MM.1S (cell line): Measurements from ENCODE around the gene HSPB1.

ENCODE experiments used
- DNase-seq: peaks from one replicate; pipeline ENCODE4 v3.0.0-alpha.2; 2015
- H2AFZ ChIP-seq: fragments of 300-600 bp; sonication (generic); 2 replicates; pipeline ENCODE4 v1.6.0; 2016; ENCODE audit warnings: antibody characterized with exemption, low read length
- H3F3A ChIP-seq: fragments of 300-600 bp; sonication (generic); 2 replicates; pipeline ENCODE4 v1.6.1; 2016; ENCODE audit warnings: mild to moderate bottlenecking, antibody characterized with exemption, low read length, moderate library complexity, mixed read lengths; ENCODE audit not compliant: insufficient read depth
- H3K27ac ChIP-seq: fragments of 300-600 bp; sonication (generic); 2 replicates; pipeline ENCODE4 v1.5.1; 2016; ENCODE audit warnings: mild to moderate bottlenecking, low read length
- H3K27me3 ChIP-seq: fragments of 300-600 bp; sonication (generic); replicated peaks from 2 replicates; pipeline ENCODE4 v1.6.0; 2016; ENCODE audit warnings: low read length; ENCODE audit not compliant: insufficient read depth
- H3K36me3 ChIP-seq: fragments of 300-600 bp; sonication (generic); replicated peaks from 2 replicates; pipeline ENCODE4 v1.6.1; 2016; ENCODE audit warnings: mild to moderate bottlenecking, low read length, mixed read lengths; ENCODE audit not compliant: insufficient read depth
- H3K4me1 ChIP-seq: fragments of 300-600 bp; sonication (generic); 2 replicates; pipeline ENCODE4 v1.6.1; 2016; ENCODE audit warnings: low read length, mixed read lengths
- H3K4me2 ChIP-seq: fragments of 300-600 bp; sonication (generic); 2 replicates; pipeline ENCODE4 v1.6.0; 2016; ENCODE audit warnings: low read depth, low read length
- H3K4me3 ChIP-seq: fragments of 300-600 bp; sonication (generic); 2 replicates; pipeline ENCODE4 v1.5.1; 2016; ENCODE audit warnings: low read length, mixed read lengths
- H3K79me2 ChIP-seq: fragments of 300-600 bp; sonication (generic); 2 replicates; pipeline ENCODE4 v1.6.1; 2016; ENCODE audit warnings: mixed run types, low read length, mixed read lengths
- H3K9ac ChIP-seq: fragments of 300-600 bp; sonication (generic); 2 replicates; pipeline ENCODE4 v1.6.1; 2016; ENCODE audit warnings: low read length, mixed read lengths
- H3K9me2 ChIP-seq: fragments of 300-600 bp; sonication (generic); replicated peaks from 2 replicates; pipeline ENCODE4 v1.6.1; 2016; ENCODE audit warnings: mild to moderate bottlenecking, low read length, mixed read lengths; ENCODE audit not compliant: insufficient read depth
- H3K9me3 ChIP-seq: fragments of 300-600 bp; sonication (generic); replicated peaks from 2 replicates; pipeline ENCODE4 v1.6.1; 2016; ENCODE audit warnings: mild to moderate bottlenecking, low read length, mixed read lengths; ENCODE audit not compliant: insufficient read depth
- H4K20me1 ChIP-seq: fragments of 300-600 bp; sonication (generic); 2 replicates; pipeline ENCODE4 v1.6.1; 2016; ENCODE audit warnings: mild to moderate bottlenecking, low read length, moderate library complexity, mixed read lengths; ENCODE audit not compliant: insufficient read depth
- CTCF ChIP-seq: fragments of 300-600 bp; sonication (generic); IDR thresholded peaks from 2 replicates; pipeline ENCODE4 v1.5.1; 2016; ENCODE audit warnings: antibody characterized with exemption, low read length, mixed read lengths
- EZH2 ChIP-seq: fragments of 300-600 bp; sonication (generic); optimal IDR thresholded peaks from 2 replicates; pipeline ENCODE3; 2017; ENCODE audit warnings: low read depth, mild to moderate bottlenecking, antibody characterized with exemption, low read length, mixed read lengths
- EZH2phosphoT487 ChIP-seq: fragments of 300-600 bp; sonication (generic); IDR thresholded peaks from 2 replicates; pipeline ENCODE4 v1.6.1; 2018; ENCODE audit warnings: antibody characterized with exemption, low read length

HSPB1 gene

GRCh38 chr7:76273503-76273902 is 29.0 kb upstream of the HSPB1 start:
- H3K9ac ChIP-seq, result no peak overlapping the region
- peak overlapping the region; percentile 70 for H3K4me2 ChIP-seq
- no peaks in the 10 kb centered on the region for H3F3A ChIP-seq
- no peak for DNase-seq
- H3K27me3 ChIP-seq, result peaks cover 24% of the 10 kb centered on the region
- no peaks in the 10 kb centered on the region for H3K79me2 ChIP-seq
- peak overlapping the region; percentile 50; the same call in 1 of the 2 replicates for H2AFZ ChIP-seq
- no peaks in the 10 kb centered on the region for H3K36me3 ChIP-seq
- peaks cover 8% of the 10 kb centered on the region; the same call in 1 of the 2 replicates for H3K4me1 ChIP-seq
- no peaks in the 10 kb centered on the region for H3K9me3 ChIP-seq
- no peaks in the 10 kb centered on the region for H4K20me1 ChIP-seq
- H3K27ac ChIP-seq, result no peak overlapping the region
- peak overlapping the region; percentile 45; the same call in 1 of the 2 replicates for H3K4me3 ChIP-seq
- TF ChIP-seq CTCF, result no peak
- no peak for TF ChIP-seq EZH2
- no peak for TF ChIP-seq EZH2phosphoT487
- H3K9me2 ChIP-seq, result no peaks in the 10 kb centered on the region

GRCh38 chr7:76278540-76278939 is 23.9 kb upstream of the HSPB1 start:
- H3K4me3 ChIP-seq, result no peak overlapping the region
- H3K79me2 ChIP-seq, result no peaks in the 10 kb centered on the region
- no peaks in the 10 kb centered on the region for H3K36me3 ChIP-seq
- H3K4me1 ChIP-seq, result peaks cover 2% of the 10 kb centered on the region; the same call in 1 of the 2 replicates
- no peak overlapping the region for H3K9ac ChIP-seq
- H4K20me1 ChIP-seq, result no peaks in the 10 kb centered on the region
- TF ChIP-seq CTCF (no peak), EZH2phosphoT487 (no peak), EZH2 (no peak)
- no peaks in the 10 kb centered on the region for H3K9me3 ChIP-seq
- no peak overlapping the region for H2AFZ ChIP-seq
- no peak overlapping the region for H3K27ac ChIP-seq
- no peaks in the 10 kb centered on the region for H3K9me2 ChIP-seq
- H3F3A ChIP-seq, result no peaks in the 10 kb centered on the region
- H3K27me3 ChIP-seq, result peaks cover 49% of the 10 kb centered on the region
- no peak for DNase-seq
- H3K4me2 ChIP-seq, result no peak overlapping the region

GRCh38 chr7:76280408-76280807 is 22.1 kb upstream of the HSPB1 start:
- Histone ChIP-seq H3K79me2 (no peaks in the 10 kb centered on the region), H2AFZ (no peak overlapping the region), H3F3A (no peaks in the 10 kb centered on the region), H3K27ac (no peak overlapping the region), H3K9me3 (no peaks in the 10 kb centered on the region), H4K20me1 (no peaks in the 10 kb centered on the region), H3K4me2 (no peak overlapping the region), H3K9ac (no peak overlapping the region), H3K36me3 (no peaks in the 10 kb centered on the region), H3K4me1 (no peaks in the 10 kb centered on the region), H3K9me2 (no peaks in the 10 kb centered on the region), H3K4me3 (no peak overlapping the region), H3K27me3 (peaks cover 65% of the 10 kb centered on the region)
- TF ChIP-seq CTCF (no peak), EZH2phosphoT487 (no peak), EZH2 (no peak)
- no peak for DNase-seq
